GM21717 (cell line): ENCODE results near the gene PANK1.

Source experiments
- ATAC-seq: cut with Tn5 transposase; IDR thresholded peaks from one replicate; pipeline ENCODE4 v1.9.1; 2021; ENCODE audit warnings: mild to moderate bottlenecking, moderate library complexity; ENCODE audit not compliant: unreplicated experiment

PANK1 gene

GRCh38 chr10:89644967-89645741 lies at the start of gene PANK1:
PANK1 (minus strand) TSS chr10:89645242; CDS start chr10:89644891, 351 bp downstream.
- peak; percentile 40 for ATAC-seq

DNA sequence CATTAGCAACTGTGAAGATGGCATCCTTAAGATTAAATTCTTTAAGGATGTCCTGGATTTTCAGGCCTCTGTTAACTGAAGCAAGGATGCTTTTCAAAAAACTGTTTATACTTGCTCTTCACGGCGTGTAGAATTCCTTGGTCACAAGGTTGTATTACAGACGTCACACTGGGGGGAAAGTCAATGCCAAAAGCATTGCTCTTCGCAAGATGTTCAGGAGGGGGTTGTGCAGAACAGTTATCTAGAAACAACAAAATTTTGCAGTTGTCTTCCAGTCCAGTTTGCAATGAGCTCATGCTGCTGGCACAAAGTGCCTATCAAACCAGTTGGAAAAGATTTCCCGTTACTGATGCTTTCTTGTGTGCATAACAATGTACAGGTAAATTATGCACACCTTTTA lies 48.1 kb upstream of the PANK1 start:
- no peak for ATAC-seq

DNA sequence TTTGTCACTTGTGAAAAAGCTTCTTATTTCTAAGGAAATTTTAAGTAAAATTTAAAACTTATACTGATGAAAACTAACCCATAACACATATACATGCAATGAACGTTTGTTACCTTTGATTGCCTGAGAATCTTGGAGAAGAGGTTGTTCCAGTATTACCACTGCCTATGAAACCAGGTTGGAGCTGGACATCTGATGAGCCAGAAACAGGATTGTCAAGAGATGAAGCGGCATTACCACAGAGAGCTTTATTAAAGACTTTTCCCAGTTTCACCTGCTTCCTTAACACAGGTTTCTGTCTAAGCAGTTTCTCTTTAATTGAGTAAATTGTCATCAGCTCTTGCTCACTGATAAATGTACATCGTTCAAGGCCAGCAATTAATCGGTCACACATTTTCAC lies 47.4 kb upstream of the PANK1 start:
- no peak for ATAC-seq

- ATAC-seq = no peak
Measured at GRCh38 chr10:89690027-89690426, 45.0 kb upstream of the PANK1 start.

DNA sequence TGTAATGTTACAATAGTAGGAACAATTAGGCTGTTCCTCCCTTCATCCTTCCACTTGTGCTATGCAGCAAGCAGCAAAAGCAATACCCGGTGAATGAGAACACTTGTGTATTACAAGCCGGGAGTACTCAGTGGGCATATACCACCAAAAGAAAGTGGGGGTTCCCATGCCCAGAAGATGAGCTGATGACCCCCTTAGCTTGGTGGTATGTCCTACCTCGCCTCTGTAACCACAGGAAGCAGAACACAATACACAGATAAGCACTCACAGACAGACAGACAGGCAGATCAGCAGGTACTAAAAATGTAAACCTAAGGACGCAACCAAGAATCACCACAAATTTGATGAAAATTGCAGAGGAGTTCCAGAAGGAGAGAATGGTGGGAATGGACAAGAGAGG lies 40.9 kb upstream of the PANK1 start:
- ATAC-seq = no peak

DNA sequence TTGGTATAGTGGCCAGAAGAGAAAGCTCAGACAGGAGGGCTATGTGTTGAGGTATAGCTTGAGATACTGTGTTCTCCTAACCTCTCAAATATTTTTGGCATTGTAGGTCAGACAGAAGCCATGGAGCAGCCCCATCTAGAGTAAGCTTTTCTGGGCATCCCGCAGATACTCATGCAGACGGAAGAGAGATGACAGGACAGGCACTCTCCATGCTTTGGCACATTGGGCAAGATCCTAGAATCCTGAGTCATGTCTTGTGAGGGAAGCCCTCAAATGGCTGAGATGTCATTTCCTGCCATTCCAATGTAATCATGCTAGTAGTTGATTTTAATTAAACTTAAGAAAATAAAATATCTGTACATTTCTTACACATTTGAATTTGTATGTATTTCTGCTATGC lies 39.6 kb upstream of the PANK1 start:
- no peak for ATAC-seq

GRCh38 chr10:89683883-89684282 lies 38.8 kb upstream of the PANK1 start:
- ATAC-seq = no peak

DNA sequence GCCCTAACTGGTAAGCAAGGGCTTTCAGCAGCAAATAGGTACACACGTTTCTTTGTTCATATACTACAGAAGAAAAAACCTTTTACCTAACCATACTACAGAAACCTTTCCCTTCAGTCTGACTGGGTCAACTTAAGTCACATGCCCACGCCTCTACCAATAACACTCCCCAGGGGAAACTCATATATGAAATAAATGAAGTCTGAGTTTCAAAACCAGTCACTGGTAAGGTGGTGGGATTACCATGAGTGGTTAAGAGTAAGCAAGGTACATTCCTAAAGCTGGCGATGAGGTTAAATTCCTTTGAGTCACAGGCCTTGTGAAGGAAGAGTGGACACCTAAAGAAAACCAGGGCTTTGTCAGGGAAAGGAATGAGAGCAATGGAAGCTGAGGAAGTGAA lies 34.9 kb upstream of the PANK1 start:
- no peak for ATAC-seq

DNA sequence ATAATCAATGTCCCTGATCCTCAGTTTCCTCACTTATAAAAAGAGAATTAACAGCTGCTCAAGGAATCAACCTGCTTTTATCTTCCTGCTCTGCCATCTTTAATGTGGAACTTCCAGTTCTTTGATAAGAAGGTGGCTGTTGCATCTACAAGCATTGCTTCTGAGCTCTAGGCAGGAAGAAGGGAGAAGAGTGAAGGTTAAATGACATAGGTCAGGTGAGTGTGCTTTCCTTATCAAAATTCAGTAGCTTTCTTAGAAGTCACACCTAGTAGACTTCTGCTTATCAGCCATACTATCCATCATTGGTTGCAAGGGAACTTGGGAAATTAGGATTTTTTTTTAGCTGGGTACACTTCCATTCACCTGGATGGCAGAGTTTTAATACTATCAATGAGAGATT lies 32.3 kb upstream of the PANK1 start:
- no peak for ATAC-seq

GRCh38 chr10:89670926-89671325 lies 25.9 kb upstream of the PANK1 start:
- no peak for ATAC-seq

DNA sequence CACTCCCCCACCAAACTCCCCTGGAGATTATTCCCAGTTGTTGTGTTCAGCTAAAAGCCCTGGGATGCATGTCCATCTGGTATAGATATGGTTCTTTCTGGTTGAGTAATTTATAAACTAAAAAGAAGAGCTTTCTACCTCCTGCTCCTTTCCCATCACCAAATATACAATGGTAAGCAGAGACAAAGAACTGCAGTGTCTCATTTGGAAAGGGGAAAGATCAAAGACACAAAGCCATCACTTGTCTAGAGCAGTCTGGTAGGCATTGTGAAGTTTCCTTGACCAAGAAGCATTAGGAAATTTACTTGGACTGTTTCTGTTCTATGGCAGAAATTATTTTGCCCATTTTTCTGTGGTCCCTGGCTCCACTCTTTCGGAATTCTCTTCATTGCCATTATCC lies 24.9 kb upstream of the PANK1 start:
- no peak for ATAC-seq

DNA sequence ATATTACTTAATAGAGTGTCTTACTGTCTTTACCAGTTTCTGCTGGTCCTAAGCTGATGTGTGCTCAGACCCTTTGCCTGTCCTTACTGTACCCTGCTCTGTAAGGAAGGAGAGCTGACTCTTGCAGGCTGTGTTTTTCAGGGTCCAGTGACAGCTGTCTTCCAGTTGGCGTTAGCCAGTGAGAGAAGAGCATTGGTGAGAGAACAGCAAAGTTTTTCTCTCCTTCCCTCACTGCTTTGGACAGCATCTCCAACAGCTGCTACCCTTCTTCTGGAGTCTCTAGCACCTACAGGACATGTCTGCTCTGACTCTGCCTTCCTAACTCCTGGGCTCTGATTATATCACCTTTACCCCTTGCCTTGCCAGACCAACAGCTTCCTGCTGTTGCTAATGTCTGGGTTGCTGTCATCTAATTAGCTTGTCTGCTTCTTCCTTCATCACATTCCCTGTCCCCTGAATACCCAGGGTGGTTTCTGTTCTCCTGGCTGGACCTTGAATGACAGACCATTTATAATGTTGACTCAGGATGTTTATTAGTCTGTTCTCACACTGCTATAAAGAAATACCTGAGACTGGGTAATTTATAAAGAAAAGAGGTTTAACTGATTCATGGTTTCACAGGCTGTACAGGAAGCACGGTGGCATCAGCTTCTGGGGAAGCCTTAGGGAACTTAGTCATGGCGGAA lies 23.5 kb upstream of the PANK1 start:
- no peak for ATAC-seq

DNA sequence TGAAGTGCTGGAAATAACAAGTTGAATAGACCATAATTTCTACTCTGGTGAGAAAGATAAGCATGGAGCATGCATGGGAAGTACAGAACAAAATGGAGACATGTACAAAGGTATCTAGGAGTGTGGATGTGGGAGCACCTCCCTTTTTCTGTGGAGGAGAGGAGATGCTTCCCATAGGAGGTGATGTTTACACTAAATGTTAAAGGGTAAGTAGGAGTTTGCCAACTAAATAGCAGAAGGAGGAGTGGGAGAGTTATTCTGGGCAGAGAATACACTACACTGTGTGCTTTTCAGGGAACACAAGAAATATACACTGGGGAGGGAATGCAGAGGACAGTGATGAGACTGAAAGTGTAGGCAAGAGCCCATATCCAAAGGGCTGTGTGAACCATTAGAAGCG lies 21.1 kb upstream of the PANK1 start:
- ATAC-seq = no peak

DNA sequence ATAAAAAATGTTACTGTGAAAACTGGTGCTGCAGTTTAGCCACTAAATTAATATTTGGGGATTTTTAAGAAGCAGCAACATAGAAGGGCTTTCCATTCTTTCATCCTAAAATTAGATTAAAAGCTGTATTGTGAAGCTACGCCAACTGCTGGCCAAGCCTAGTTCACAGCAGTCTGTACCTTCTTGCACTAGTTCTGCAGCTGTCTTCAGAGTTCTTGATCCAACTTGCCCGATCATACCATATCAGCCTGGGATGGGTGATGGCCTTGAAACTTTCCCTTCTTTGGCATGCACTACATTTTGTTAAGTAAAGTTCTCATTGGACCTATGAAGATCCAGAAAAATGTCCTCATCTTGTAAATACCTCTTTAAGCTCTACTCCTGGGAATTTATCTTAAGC lies 20.3 kb upstream of the PANK1 start:
- no peak for ATAC-seq

DNA sequence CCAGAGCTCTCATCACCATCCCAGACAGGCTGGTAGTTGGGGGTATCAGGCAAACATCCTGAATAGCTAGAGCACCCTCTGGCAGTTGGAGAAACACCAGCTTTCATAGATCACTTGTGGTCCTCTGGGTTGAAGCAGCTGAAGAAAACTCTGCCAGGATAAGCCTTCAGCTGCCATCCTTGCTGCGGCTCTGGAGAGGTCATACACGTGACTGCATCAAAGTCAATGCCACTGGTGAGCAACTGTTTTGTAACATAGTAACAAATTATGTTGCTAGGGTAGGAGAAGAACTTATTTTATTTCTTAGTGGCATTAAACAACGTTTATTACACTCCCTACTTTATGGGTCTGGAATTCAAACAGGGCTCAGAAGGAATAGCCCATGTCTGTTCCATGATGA lies 19.2 kb upstream of the PANK1 start:
- ATAC-seq = no peak

GRCh38 chr10:89663144-89663543 lies 18.1 kb upstream of the PANK1 start:
- ATAC-seq = no peak

GRCh38 chr10:89662596-89662995 lies 17.6 kb upstream of the PANK1 start:
- no peak for ATAC-seq

GRCh38 chr10:89659143-89660131 lies 14.4 kb upstream of the PANK1 start:
- ATAC-seq = no peak

DNA sequence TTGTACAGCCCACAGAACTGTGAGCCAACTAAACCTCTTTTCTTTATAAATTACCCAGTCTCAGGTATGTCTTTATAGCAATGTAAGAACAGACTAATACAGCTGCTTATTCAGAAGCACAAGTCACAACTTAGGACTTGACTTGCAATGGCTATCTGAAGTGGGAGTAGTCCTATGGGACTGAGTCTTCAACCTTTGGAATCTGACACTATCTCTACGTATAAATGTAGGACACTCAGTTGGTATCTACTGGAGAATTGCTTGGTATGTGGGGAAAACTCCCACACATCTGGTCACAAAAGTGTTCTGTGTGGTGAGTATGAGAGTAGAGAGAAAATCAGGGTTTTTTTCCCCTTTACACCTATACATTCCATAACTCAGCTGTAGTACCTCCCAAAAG lies 12.3 kb upstream of the PANK1 start:
- ATAC-seq = no peak

- no peak for ATAC-seq
Measured at GRCh38 chr10:89655722-89656121, 10.7 kb upstream of the PANK1 start.

DNA sequence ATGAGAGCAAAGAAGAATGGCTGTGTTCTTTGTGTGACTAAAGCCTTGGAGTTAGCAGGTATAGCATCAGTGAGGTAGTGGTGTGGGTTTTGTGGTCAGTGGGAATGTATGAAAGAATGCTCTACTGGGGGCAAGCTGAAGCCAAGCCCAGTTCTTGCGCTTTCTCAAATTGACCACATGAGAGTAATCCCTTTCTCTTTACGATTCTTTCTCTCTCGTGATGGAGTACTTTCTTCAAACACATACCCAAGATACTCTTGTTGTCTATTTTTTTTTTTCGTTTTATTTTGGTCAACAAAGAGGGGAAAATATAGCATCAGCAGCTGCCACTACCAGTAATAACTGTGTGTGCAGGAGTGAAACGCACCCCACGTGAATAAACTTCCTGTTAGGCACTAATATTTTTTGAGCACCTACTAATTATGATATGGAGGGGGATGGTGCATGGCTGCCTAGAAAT lies 8.4 kb upstream of the PANK1 start:
- no peak for ATAC-seq
